ENCODE results near the gene SHANK1. TPM values are rescaled to one million over a fixed set of nuclear protein-coding genes. Genes with fewer than 3 reads are reported as not detected.

SHANK1 gene
- total and polyA plus RNA-seq, 9 donors: 0.20 to 11.1 (median 2.5) TPM

GRCh38 chr19:50639121-50640112, 80.2 kb downstream of the SHANK1 start, which contains the start of gene SYT3:
TSS of gene SYT3 (minus strand) at chr19:50639881. CDS start at chr19:50637411, 2,470 bp downstream.
- no peak within 1 kb of the TSS for H3K4me3 ChIP-seq

GRCh38 chr19:50638600-50638999, 81.0 kb downstream of the SHANK1 start:
- no peaks in the 10 kb centered on the region for H3K4me1 ChIP-seq (ENCODE audit: insufficient read depth)
- intact Hi-C loops (cut with DNase I): no loop called here
- WGBS, 3 donors: 27 to 37% (median 37%) methylated on average over 10 of the region's 10 CpGs
- H3K9me3 ChIP-seq: peaks cover 0 to 3% of the 10 kb centered on the region in 2 donors
- no peak for DNase-seq
- TF ChIP-seq EP300 (IDR thresholded peaks at IDR 0.05): no peak
- TF ChIP-seq CTCF (IDR thresholded peaks at IDR 0.05): no peak
- no peak for TF ChIP-seq POLR2A (IDR thresholded peaks at IDR 0.05)
- H3K27ac ChIP-seq: no peak overlapping the region
- no peaks in the 10 kb centered on the region for H3K27me3 ChIP-seq
- no peak overlapping the region for H3K4me3 ChIP-seq
- no peaks in the 10 kb centered on the region for H3K36me3 ChIP-seq

More at GRCh38 chr19:50639121-50640112, 80.2 kb downstream of the SHANK1 start, which contains the start of gene SYT3:
- Histone ChIP-seq H3K27me3 (no peaks in the 10 kb centered on the region), H3K36me3 (no peaks in the 10 kb centered on the region), H3K27ac (no peak within 1 kb of the TSS), H3K9me3 (no peaks in the 10 kb centered on the region), H3K4me1 (ENCODE audit: insufficient read depth) (no peaks in the 10 kb centered on the region)
- peak in 1 of 5 donors; percentile 28 for DNase-seq
- intact Hi-C loops (cut with DNase I): no loop called here
- 2 to 6% (median 3%) methylated on average over 57 to 76 of the region's 76 CpGs for WGBS, 3 donors
- TF ChIP-seq EP300 (IDR thresholded peaks at IDR 0.05): no peak
- no peak for TF ChIP-seq POLR2A (IDR thresholded peaks at IDR 0.05)
- TF ChIP-seq CTCF (IDR thresholded peaks at IDR 0.05): no peak

GRCh38 chr19:50636317-50637085, 83.1 kb downstream of the SHANK1 start:
- Histone ChIP-seq H3K4me3 (no peak overlapping the region), H3K27me3 (no peaks in the 10 kb centered on the region), H3K9me3 (peaks cover 0 to 3% of the 10 kb centered on the region in 2 donors), H3K36me3 (no peaks in the 10 kb centered on the region), H3K27ac (no peak overlapping the region), H3K4me1 (ENCODE audit: insufficient read depth) (no peaks in the 10 kb centered on the region)
- 74 to 86% (median 78%) methylated on average over 5 of the region's 5 CpGs for WGBS, 3 donors
- intact Hi-C loops (cut with DNase I): no loop called here
- TF ChIP-seq CTCF (IDR thresholded peaks at IDR 0.05): no peak
- TF ChIP-seq EP300 (IDR thresholded peaks at IDR 0.05): no peak
- no peak for TF ChIP-seq POLR2A (IDR thresholded peaks at IDR 0.05)
- DNase-seq: no peak

- DNase-seq: no peak
- no peak overlapping the region for H3K27ac ChIP-seq
- intact Hi-C loops (cut with DNase I): no loop called here
- peaks cover 0 to 3% of the 10 kb centered on the region in 2 donors for H3K9me3 ChIP-seq
- H3K4me1 ChIP-seq (ENCODE audit: insufficient read depth): no peaks in the 10 kb centered on the region
- H3K4me3 ChIP-seq: no peak overlapping the region
- no peak for TF ChIP-seq EP300 (IDR thresholded peaks at IDR 0.05)
- TF ChIP-seq POLR2A (IDR thresholded peaks at IDR 0.05): no peak
- no peak for TF ChIP-seq CTCF (IDR thresholded peaks at IDR 0.05)
- H3K27me3 ChIP-seq: no peaks in the 10 kb centered on the region
- WGBS, 3 donors: 91 to 97% (median 94%) methylated on average over 2 of the region's 2 CpGs
- H3K36me3 ChIP-seq: no peaks in the 10 kb centered on the region
Observed at GRCh38 chr19:50633973-50634372, 85.6 kb downstream of the SHANK1 start.
